Middle frontal gyrus (tissue), 1 donor: ENCODE data around the gene CISTR.
A peak's percentile ranks its signal among the peaks of the same experiment; 100 is the strongest.
"Not testable (repeated sequence)": the region's sequence is repeated elsewhere in the genome, so short reads cannot be mapped to it uniquely, and the experiment has no call there.

Source experiments
- DNase-seq: peaks from one replicate; pipeline ENCODE4 v3.0.0-alpha.2; 2015; ENCODE audit warnings: low spot score; ENCODE audit errors: extremely low spot score

Gene CISTR

DNA sequence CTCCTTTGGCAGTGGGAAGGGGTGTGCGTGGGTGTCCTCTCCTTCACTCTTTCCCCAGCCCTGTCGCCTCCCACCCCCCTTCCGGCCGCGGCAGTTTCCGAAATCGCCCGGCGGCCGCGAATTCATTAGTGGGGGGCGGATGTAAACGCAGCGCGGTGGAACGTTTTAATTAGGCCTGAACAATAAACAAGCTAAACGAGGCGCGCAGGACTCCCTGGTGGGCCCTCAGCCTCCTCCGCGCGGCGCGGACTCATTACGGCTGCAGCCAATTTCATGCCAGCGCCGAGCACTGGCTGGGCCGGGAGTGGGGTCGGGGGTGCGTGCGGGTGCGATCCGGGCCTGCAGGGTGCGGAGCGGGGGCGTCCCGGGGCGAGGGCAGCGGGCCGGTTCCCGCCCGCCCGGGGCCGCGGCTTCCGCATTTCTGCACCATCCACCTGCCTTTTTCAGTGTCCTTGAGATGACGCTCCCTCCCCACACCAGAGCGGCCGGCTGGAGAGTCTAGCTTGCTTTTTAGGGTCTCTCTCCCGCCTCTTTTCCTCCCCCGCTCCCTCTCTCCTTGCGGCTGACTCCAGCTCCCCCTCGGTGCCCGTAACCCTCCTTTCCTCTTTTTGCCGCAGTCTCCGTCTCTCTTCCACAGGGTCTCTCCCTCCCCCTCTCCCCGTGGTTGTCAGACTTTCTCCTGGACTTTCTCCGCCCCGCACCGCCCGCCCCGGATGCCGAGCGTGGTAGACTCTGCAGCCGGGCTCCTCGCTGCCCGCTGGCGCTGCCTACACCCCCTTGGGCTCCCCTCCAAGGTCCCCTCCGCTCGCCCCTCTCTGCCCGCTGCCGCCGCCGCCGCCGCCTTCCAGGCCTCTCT, at the start of gene CISTR:
Gene CISTR, minus strand, starts transcription at position 644 of the 856 bp plus-strand sequence.
- no peak for DNase-seq

DNA sequence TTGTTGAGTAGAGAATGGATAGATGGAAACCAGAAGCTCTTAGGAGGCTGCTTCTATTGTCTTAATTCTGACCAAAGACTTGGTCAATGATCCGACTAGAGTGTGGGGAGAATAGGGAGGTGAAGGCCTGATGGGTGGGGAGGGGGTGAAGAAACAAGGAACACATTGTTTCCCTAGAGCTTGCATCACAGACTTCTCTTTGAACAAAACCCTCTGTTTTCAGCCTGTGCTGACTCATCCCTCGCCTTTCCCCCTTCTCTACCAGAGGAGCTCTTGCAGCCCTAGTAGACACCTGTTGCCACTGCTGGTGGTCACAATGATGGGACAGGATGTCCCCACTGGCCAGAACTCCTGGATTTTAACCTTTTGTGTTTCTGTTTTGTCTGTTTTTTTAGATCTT, 46.8 kb upstream of the CISTR start:
- peak; percentile 37 for DNase-seq

DNA sequence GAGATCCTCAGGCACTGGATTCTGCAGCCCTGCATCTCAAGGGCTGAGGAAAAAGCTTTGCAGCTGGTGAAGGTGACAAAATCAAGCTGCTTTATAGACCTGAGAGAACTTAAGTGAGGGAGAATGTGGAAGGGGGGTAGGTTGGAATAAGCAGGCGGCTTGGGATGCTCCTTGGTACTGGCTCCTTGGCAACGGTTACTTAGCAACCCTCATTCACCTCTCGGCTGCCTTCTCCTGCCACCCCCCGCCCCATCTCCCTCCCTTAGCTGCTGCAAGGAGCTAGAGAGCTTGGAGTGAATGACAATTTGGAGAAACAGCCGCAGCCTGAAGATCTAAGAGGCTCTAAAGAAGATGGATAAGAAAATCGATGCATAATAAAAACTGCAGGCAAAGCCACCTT, 44.1 kb upstream of the CISTR start:
- DNase-seq, result no peak

DNA sequence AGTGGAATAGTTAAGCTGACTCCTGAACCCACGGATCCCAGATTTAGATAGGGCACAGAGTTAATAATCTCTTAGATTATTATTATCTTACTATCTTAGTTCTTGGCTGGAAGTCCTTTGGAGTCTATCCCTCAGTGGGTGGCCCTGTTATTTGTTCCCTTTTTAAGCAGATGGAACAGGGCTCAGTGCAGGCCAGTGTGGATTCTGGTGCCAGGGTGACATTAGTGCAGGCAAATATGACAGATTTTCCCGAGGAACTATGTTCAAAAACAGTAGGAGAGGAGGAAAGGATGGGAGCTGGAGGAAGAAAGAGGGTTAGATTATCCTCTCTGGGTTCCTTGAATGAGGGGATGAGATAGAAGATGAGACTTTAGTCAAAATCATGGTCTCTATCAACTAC, 41.4 kb upstream of the CISTR start:
- DNase-seq, result no peak

DNA sequence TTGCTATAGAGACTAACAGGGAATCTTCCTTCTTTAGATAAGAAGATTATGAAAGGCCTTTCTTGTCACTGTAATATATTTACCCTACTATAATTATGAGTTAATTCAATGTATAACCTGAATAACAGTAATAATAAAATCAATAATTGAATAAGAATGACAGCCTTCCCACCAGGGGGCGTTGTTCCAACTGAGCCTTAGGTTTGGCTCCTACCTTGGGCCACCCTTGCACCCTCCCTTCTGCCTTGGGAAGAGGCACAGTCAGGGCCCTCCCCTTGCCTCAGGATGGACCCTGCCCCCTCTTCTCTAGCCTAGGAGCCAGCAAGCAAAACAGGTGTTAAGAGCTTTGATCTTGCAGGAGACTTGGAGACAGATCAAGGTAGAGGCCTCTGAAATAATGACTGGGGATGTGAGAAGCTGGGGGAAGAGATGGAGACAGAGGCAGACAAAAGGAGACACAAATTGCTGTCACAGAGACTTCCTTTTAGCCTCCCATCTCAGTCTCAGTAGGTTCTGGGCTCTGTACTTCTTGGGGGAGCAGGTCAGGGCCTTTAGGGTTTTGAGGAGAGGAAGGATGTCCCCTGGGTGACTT, 40.1 kb upstream of the CISTR start:
- DNase-seq, result no peak

DNA sequence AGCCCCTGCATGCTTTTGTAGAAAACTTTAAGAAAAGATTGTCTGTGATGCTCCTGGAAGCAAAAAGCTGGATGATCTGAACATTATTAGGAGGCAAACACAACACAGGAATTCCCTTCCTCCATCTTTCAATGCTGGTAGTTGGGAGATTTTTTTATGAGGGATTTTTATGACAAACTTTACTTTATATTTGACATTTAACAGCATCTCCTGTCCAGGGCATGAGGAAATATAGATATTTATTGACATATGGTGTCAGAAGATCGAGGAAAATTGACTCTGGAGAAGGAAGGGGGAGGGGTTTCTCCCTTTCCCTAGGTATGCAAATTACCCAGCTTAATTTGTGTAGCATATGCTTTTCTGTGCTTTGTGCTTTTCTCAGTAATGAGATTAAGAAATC, 37.8 kb upstream of the CISTR start:
- no peak for DNase-seq

DNA sequence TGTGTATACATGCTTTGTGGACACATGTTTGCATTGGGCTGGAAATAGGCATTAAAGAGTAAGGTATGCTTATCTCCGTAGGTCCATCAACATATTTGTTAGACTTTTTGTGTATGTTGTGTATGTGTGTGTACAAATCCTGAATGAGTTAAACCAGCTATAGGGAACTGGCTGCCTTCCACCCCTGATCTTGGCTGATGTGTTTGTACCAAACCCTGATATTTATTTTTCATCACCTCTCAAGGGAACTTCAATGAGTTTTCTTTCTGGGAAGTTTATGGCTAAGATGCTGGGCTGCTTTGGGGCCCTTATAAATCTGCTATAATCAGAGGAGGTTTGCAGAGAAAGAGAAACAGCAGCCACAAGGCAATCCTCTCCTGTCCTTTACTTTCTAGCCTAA, 37.1 kb upstream of the CISTR start:
- DNase-seq, result no peak

DNA sequence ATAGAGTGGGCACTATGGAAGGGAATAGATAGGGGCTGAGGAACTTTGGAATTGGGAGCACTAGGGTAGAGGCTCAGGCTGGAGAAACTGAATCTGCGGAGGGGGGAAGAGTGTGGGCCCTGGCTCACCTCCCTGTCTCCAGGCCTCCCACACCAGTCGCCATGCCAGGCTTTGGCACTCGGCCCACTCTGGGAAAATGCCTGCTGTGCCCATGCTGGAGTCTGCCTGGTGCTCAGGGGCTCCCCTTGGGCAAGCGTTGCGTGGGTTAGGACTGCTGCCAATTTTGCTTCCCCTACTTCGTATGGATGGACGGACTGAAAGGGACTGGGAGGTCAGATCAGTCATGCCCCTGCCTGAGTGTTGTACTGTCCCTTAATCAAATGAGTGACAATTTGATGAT, 34.6 kb upstream of the CISTR start:
- no peak for DNase-seq

DNA sequence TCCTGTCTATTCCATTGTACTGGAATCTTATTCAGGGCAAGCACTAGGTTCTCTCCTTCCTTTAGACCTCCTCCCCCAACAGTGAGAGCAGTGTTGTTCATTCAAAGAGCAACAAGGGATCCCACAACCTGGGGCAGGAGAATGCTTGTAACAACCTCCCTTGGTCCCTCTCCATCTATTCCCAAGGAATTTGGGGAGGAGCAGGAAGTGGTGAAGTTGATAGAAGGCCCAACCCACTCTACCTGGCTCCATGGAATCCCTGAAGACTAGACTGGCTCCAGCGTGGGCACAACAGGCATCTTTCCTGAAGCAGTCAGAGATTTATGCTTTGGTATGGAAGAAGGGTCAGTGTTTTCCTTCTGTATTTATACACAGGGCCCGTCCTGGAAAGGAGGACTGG, 33.4 kb upstream of the CISTR start:
- no peak for DNase-seq

DNA sequence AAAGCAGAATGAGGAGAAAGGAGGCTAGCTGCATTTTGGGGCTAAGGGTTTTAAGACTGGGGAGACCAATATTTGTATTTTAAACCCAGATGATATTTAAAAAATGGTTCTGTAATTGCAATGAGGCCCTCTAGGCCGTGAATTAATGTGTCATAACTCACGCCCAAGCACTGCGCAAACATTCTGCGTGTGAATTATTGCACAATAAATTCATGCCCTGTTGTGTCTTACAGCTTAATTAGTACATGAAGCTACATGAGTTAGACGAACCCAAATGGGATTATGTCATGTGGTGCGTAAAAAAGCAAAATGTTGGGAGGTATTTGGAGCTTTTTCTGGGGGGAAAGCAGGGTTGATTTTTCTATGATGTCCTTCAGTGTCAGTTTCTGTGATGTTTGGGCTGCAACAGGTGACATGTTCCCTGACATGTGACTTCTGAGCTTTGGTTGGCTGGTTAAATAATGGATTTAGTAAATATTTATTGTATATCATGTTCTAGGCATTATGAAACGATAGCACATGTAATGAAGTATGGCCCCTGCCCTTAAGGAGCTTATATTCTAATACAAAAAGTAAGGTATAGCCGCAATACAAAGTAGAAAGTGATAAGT, 30.4 kb upstream of the CISTR start:
- DNase-seq, result no peak

DNA sequence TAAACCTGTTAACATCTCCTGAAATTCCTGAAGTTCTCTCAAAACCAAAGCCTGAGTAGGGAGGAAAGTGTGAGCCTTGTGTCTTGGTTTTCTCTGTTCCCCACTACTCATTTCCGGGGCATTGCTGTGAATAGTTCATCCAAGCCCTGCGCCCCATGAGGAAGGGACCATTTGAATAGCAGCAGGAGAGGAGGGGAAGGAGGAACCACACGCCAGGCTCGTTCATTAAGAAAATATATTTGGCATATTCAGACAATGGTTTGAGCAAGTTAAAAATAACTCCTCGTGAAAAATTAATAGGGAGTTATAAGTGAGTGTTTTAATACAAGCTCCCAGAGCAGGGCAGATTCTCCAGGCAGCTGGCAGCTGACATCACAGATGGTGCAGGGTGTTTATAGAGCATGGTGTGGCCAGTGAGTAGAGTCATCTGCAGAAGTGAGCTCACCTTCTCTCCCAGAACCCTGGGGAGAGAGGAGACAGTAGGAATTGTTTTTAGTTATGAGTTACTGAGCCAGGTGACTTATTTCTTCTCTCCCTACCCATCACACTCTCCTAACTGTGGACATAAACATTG, 29.5 kb upstream of the CISTR start:
- no peak for DNase-seq

DNA sequence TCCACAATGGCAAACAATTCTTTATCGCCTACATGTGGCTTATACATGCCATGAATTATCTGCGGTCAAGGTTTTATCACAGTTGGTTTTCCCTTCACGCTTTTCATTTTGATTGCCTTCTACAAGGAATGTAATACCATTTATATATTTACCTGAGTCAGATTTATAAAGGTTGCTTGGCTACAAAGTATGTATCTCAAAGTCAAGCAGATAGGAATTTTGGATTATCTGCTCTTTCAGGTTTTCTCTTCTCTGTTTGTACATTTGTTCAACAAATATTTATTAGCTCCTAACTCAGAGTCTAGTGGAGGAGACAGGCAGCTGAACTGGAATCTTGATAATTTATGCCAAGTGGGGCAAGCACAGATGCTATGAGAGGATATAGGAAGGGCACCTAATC, 28.5 kb upstream of the CISTR start:
- no peak for DNase-seq

DNA sequence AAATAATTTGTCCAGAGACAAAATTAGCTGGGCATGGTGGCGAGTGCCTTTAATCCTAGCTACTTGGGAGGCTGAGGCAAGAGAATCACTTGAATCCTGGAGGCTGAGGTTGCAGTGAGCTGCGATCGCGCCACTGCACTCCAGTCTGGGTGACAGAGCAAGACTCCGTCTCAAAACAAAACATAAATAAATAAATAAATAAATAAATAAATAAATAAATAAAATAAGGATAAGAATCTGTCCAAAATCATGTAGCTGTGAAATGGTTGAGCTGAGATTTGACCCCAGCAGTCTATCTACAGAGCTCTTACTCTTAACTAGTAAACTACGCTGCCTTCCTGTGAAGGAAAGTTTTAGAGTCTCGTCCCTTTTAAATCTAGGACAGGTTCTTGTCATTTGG, 27.9 kb upstream of the CISTR start:
- not testable (repeated sequence) for DNase-seq

DNA sequence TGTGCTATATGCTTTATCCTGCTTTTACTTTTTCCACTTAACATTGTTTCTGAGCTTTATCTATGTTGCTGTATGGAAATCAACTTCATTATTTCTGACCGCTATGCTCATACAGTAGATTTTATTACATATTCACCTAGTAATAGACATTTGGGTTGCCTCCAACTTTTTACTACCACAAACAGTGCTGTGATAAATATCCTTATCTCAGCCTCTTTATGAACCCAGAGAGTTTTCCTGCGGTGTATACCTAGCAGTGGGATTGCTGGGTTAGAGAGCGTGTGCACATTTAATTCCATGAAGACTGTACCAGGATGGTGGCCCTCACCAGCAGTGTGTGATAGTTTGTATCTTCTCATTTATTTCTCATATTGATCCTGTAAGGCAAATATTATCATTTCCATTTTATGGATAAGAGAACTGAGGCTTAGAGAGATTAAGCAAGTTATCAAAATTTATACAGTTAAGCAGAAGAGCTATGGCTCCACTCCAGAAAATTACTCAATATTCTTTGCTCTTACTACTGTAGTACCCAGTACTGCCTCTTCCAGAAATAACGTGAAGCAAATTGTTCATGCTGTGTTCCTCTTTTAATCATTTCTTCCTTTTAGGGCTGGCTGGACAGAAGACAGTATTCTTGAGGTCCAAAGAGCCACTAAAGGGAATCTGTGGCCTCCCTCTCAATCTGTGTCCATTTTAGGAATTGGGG, 26.3 kb upstream of the CISTR start:
- DNase-seq, result no peak

DNA sequence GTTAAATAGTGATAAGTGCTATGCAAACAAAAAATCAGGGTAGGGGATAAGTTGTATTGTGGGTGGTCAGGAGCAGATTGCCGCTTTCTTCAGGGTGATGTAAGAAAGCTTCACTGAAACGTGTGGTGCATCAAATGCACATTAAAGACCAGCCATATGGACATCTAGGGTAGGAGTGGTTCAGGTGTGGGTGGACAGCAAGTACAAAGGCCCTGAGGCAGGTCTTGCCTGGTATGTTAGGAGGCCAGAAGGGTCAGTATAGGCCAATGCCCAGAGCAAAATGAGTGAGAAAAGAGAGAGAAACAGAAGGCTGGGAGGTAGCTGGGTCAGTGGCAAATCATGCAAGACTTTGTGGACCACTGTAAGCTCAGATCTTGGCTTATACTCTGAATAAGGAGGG, 25.6 kb upstream of the CISTR start:
- no peak for DNase-seq

DNA sequence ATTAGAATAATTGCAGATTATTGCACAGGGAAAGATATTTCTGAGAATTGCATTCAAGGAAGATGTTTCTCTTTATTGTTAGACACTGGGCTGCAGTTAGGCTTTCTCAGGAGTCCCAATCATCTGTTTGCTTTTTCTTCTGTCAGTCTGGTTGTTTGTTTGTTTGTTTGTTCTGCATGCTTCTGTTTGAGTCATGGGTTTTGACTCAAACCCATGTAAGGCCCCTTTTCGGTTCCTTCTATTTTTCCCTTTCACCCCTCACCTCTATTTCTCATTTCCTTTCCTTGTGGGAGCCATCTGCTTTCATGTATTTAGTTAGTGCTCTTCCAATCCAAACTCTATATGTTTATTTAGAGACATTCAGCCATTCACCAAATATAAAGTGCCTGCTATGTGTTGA, 25.1 kb upstream of the CISTR start:
- no peak for DNase-seq

DNA sequence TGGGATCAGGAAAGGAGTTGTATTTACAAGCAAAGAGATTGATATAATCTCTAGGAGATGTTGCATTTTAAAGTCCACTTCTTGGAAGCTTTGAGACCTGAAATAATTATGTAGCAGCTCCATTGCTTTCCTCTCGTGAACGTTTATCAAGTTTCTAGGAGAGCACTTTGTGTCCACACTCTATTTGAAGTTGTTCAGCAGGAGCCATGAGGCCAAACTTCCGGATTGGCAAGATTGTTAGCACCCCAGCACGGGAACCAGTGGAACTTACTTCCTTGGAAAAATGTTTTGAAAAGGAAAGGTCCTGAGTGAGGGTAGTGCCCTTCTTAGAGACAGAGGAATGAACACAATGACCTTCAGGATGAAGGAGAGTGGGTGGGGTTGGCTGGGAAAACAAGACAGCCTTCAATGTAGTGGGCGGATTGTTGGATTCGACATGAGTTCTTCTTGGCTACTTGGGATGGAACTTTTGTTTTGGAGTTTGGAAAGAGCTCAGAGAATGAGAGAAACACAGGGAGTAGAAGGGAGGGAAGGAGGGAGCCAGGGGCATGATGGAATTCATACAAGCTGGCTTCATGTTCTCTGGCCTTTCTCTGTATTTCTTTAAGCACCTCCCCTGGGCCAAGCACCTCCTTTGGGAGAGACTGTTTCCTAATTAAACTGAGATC, 23.8 kb upstream of the CISTR start:
- DNase-seq, result no peak

DNA sequence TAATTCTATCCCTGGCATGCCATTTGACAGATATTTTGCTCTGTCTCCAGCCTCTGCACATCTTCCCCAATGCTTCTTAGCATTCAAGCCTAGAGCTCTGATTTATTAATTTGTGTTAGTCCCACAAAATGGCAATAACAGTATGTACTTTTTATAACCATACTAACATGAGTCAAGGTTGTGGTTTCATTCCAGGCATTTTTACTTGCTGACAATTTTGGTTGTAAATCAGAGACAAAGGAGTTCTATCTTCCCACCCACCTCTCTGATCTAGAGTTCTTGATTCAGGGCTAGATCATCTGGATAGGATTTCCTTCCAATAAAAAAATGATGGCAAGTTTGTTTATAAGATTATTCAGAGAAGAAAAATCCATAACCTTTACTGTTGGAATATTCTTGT, 18.5 kb upstream of the CISTR start:
- DNase-seq, result no peak

DNA sequence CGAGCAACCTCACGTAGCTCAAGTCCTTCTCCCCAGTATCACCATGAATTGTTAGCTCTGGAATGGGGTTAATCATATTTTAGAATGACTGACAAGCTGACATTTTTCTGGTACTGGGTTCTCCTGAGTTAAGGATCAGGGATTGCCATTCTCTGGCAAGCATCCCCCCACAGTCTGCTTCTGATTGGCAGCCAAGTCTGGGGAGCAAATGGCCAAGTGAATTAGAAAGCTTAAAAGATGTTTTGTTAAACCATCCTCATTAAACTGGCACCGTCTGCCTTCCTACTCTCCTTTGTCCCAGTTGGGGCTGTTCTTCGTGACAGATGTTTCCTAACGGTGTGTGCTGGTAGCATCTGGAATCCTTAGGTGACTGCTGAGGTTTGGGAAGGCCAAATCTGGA, 17.2 kb upstream of the CISTR start:
- no peak for DNase-seq

DNA sequence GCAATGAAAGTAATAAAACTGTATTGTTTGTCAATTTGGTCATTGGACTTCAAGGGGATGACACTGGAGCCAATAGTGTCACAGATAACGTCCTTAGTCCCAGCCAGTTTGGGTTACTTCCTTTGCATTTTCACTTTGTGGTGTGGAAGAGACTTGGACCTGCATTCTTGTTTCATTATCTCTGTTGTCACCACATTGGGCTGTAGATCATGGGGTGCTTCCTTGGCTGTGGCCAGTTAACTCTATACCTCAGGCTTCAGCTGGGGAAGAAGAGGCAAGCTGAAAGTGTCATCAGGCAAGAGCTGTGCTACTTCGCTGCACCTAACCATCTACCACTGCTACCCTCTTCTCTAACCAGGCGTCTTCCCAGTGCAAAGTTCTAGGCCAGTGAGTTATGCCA, 15.1 kb upstream of the CISTR start:
- no peak for DNase-seq

DNA sequence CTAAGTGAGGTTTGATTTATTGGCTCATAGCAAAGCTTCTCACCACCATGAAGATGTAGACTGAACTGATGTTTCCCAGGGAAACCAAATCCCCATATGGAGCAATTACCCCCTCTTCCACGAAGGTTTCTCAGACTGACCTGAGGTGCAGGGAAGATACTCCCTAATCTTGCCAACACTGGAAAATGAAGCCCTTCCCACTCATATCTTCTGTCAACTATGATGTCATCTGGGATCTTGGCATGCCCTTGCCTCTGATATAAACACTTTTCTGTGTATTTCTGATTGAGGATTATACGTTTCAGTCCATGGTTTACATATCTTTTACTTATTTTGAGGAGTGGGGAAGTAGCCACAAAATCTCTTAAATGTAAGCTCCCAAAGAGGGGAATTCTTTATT, 14.1 kb upstream of the CISTR start:
- no peak for DNase-seq
